DND-41 (cell line): Measurements from ENCODE around the gene ZCWPW1.

Experiments
- CTCF ChIP-seq: IDR thresholded peaks from 2 replicates; pipeline ENCODE4 v1.5.1; 2012; ENCODE audit warnings: borderline replicate concordance, low read length, moderate library complexity, mild to moderate bottlenecking; ENCODE audit not compliant: poor library complexity, severe bottlenecking; ENCODE audit errors: extremely low read depth
- EZH2 ChIP-seq: IDR thresholded peaks from 3 replicates; pipeline ENCODE4 v1.6.1; 2012; ENCODE audit warnings: borderline replicate concordance, low read depth, mild to moderate bottlenecking, moderate library complexity, low read length, inconsistent platforms; ENCODE audit not compliant: severe bottlenecking

GRCh38 chr7:100425347-100425746 is 3.2 kb downstream of the ZCWPW1 start:
- no peak for TF ChIP-seq CTCF
- no peak for TF ChIP-seq EZH2
